ENCODE measurements around the gene MYO15B. TPM values are rescaled to one million over a fixed set of nuclear protein-coding genes. Genes with fewer than 3 reads are reported as not detected.
A peak's percentile ranks its signal among the peaks of the same experiment; 100 is the strongest.

The MYO15B gene
- total and polyA plus RNA-seq, 2 of the 4 experiments (the other 2 are of a cell fraction), result 0.18 to 0.65 TPM

DNA sequence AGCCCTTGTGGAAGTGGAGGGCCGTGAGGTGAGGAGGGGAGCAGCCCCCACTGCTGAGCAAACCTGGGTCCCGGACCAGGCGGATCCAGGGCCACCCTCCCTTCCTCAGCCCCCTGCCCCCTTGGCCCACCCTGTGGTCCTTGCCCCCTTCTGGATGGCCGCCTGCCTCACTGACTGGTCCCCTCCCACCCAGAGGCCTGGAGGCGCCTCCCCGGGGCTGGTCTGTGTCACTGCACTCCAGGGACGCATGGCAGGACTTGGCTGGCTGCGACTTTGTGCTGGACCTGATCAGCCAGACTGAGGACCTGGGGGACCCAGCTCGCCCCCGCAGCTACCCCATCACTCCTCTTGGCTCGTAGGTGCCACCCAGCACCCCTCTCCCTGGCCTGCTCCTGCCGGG lies 26.4 kb downstream of the MYO15B start:
- dilution Hi-C loops (cut with HindIII; ENCODE audit: low sequenced_read_pairs, unreplicated experiment), result no loop called here
- Histone ChIP-seq H3K18ac (ENCODE audit: low read depth, low read length) (no peak overlapping the region), H3K23ac (ENCODE audit: low read depth, low read length) (no peak overlapping the region), H4K5ac (ENCODE audit: low read depth, low read length) (no peak overlapping the region), H3K4me1 (ENCODE audit: control insufficient read depth, insufficient read depth, low read length) (no peaks in the 10 kb centered on the region), H2BK5ac (ENCODE audit: low read depth, low read length, poor library complexity, severe bottlenecking) (no peak overlapping the region), H3K14ac (replicated peaks; ENCODE audit: low read depth, low read length) (no peak overlapping the region), H3K27me3 (ENCODE audit: control insufficient read depth, insufficient read depth, low read length) (peaks cover 15% of the 10 kb centered on the region), H2BK15ac (ENCODE audit: low read depth, low read length) (no peak overlapping the region), H3K36me3 (ENCODE audit: control insufficient read depth, insufficient read depth, low read length) (no peaks in the 10 kb centered on the region), H2AFZ (replicated peaks; ENCODE audit: low read length, poor library complexity) (no peak overlapping the region), H3K4me3 (ENCODE audit: insufficient read depth, low read depth, low read length) (no peak overlapping the region), H4K20me1 (ENCODE audit: insufficient read depth, low read length) (no peaks in the 10 kb centered on the region), H3K9ac (ENCODE audit: low read depth, low read length) (no peak overlapping the region), H2AK5ac (ENCODE audit: low read depth, low read length) (no peak overlapping the region), H4K8ac (ENCODE audit: low read depth in 2 of 2, low read length in 2 of 2) (no peak overlapping the region), H3K79me1 (ENCODE audit: low read depth in 1 of 2, low read length in 2 of 2) (no peaks in the 10 kb centered on the region), H4K91ac (ENCODE audit: insufficient read depth, low read depth, low read length) (no peak overlapping the region), H3K9me1 (ENCODE audit: insufficient read depth, low read length) (no peaks in the 10 kb centered on the region), H2AK9ac (replicated peaks; ENCODE audit: low read depth, low read length, poor library complexity) (no peak overlapping the region), H3K9me3 (ENCODE audit: control insufficient read depth, insufficient read depth, low read length) (no peaks in the 10 kb centered on the region), H3K4ac (ENCODE audit: low read depth, low read length) (no peak overlapping the region), H3K4me2 (ENCODE audit: low read depth, low read length) (no peak overlapping the region), H3K27ac (ENCODE audit: insufficient read depth, low read length) (no peak overlapping the region), H3K56ac (ENCODE audit: extremely low read depth, insufficient read depth, low read length) (no peak overlapping the region), H2BK120ac (ENCODE audit: low read depth, low read length) (no peak overlapping the region), H2BK20ac (ENCODE audit: low read depth, low read length) (no peak overlapping the region)
- peak; percentile 19; the same call in 1 of the 2 replicates for TF ChIP-seq CTCF (conservative IDR thresholded peaks at IDR 0.05; ENCODE audit: low read depth, low read length)
- TF ChIP-seq RAD21 (IDR thresholded peaks at IDR 0.05; ENCODE audit: low read length), result peak; percentile 13; the same call in 1 of the 2 replicates
- no peak for TF ChIP-seq ELK1 (IDR thresholded peaks at IDR 0.05; ENCODE audit: borderline replicate concordance, low read depth, low read length)
- in situ Hi-C loops (cut with MboI; ENCODE audit: low sequenced_read_pairs), result no loop called here
- ChIA-PET POLR2A (ENCODE audit: unreplicated experiment) (no interaction called here), CTCF (interaction anchor here (0.9 kb wide), 1 partner anchor 19 kb away, joined by 3 read pairs; the partner anchor contains the start of gene SMIM5)
- WGBS, 2 experiments (ENCODE audit: extremely low coverage in 2 of 2, insufficient read length in 1 of 2), result 66% methylated on average over 7 of the region's 12 CpGs; no CpG with 5 or more reads in 1 of the 2 experiments
- intact Hi-C loops (cut with micrococcal nuclease), result no loop called here
- DNase-seq (no peak), ATAC-seq (ENCODE audit: low read depth) (no peak; the same call in 1 of the 2 replicates)
- no TSS peak for BruUV-seq (replicated peaks)

Measured in IMR-90 (cell line).